ENCODE measurements around the gene TEP1.

The TEP1 gene

GRCh38 chr14:20332431-20332787 lies 80.9 kb downstream of the TEP1 start:
- Mint-ChIP-seq H3K9me3 (no peaks in the 10 kb centered on the region), H3K4me1 (ENCODE audit: low read depth) (peaks cover 39% of the 10 kb centered on the region), H3K36me3 (ENCODE audit: low read depth) (peaks cover 8% of the 10 kb centered on the region), H3K4me3 (peak overlapping the region; percentile 97), H3K27me3 (ENCODE audit: low read depth) (no peaks in the 10 kb centered on the region), H3K27ac (peak overlapping the region; percentile 91)
- no peak for DNase-seq (ENCODE audit: low spot score)

- Mint-ChIP-seq H3K27ac (no peak overlapping the region), H3K36me3 (ENCODE audit: low read depth) (peaks cover 12% of the 10 kb centered on the region), H3K9me3 (no peaks in the 10 kb centered on the region)
Measured at GRCh38 chr14:20331053-20331613, 82.2 kb downstream of the TEP1 start.

GRCh38 chr14:20329355-20329754 lies 83.9 kb downstream of the TEP1 start:
- Mint-ChIP-seq H3K4me3 (no peak overlapping the region), H3K9me3 (no peaks in the 10 kb centered on the region), H3K27ac (no peak overlapping the region), H3K36me3 (ENCODE audit: low read depth) (peaks cover 21% of the 10 kb centered on the region), H3K27me3 (ENCODE audit: low read depth) (no peaks in the 10 kb centered on the region), H3K4me1 (ENCODE audit: low read depth) (peaks cover 38% of the 10 kb centered on the region)
- no peak for DNase-seq (ENCODE audit: low spot score)

More at GRCh38 chr14:20331053-20331613, 82.2 kb downstream of the TEP1 start:
- Mint-ChIP-seq H3K27me3 (ENCODE audit: low read depth) (no peaks in the 10 kb centered on the region), H3K4me3 (peak overlapping the region; percentile 19), H3K4me1 (ENCODE audit: low read depth) (peaks cover 42% of the 10 kb centered on the region)
- DNase-seq (ENCODE audit: low spot score): no peak

- Mint-ChIP-seq H3K4me1 (ENCODE audit: low read depth) (peaks cover 38% of the 10 kb centered on the region), H3K27ac (no peak overlapping the region), H3K9me3 (no peaks in the 10 kb centered on the region), H3K4me3 (no peak overlapping the region), H3K27me3 (ENCODE audit: low read depth) (no peaks in the 10 kb centered on the region), H3K36me3 (ENCODE audit: low read depth) (peaks cover 27% of the 10 kb centered on the region)
- DNase-seq (ENCODE audit: low spot score): no peak
Measured at GRCh38 chr14:20328705-20329104, 84.6 kb downstream of the TEP1 start.

DNA sequence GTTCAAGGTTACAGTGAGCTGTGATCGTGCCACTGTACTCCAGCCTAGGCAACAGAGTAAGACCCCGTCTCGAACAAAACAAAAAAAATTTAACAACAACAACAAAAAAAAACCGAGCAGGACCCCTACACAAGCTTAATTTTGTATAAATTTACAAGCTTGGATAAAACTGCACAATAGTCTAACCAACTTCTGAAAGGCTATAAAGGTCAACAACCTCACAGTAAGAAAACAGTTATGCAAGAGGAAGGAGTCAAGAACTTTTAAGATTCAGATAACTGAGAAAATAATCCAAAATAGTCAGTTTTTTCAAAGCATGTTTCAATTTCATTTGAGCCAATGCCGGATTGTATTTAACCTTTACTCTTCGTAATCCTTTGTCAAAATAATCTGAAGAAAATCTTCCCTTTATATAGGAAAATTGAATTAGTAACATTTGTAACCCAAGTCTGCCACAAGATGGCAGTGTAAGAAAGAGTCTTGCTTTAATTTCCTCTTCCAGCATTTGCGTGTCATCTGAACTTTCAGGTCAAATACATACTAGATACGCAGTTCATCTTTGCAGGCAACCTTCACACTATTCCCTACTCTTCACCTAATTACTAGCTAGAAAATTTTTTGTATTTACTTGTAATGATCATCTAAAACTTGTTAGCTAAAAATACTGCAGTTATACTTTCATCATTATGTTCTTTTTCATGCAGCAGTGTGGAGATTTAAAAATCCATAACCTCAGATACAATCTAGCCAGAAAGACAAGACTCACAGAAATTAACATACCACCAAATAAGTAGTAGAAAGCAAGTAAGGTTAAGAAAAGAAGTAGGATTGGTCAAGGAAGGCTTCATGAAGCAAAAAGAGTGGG lies 86.1 kb downstream of the TEP1 start:
- H3K27me3 Mint-ChIP-seq (ENCODE audit: low read depth): no peaks in the 10 kb centered on the region
- DNase-seq (ENCODE audit: low spot score): no peak
- H3K27ac Mint-ChIP-seq: peak overlapping the region; percentile 24
- no peaks in the 10 kb centered on the region for H3K9me3 Mint-ChIP-seq
- H3K4me1 Mint-ChIP-seq (ENCODE audit: low read depth): peaks cover 33% of the 10 kb centered on the region
- peaks cover 31% of the 10 kb centered on the region for H3K36me3 Mint-ChIP-seq (ENCODE audit: low read depth)
- H3K4me3 Mint-ChIP-seq: peak overlapping the region; percentile 42

- Mint-ChIP-seq H3K9me3 (no peaks in the 10 kb centered on the region), H3K4me3 (no peak overlapping the region), H3K27me3 (ENCODE audit: low read depth) (no peaks in the 10 kb centered on the region), H3K36me3 (ENCODE audit: low read depth) (peaks cover 30% of the 10 kb centered on the region), H3K4me1 (ENCODE audit: low read depth) (no peaks in the 10 kb centered on the region), H3K27ac (no peak overlapping the region)
- DNase-seq (ENCODE audit: low spot score): no peak
Measured at GRCh38 chr14:20317720-20318119, 95.6 kb downstream of the TEP1 start.
